NCI-H2029 treated with DMSO at 0.1 percent for 48 hours (cell line): ENCODE data around the gene COX8C.

Source experiments
- DNase-seq: peaks from one replicate; lab custom pipeline; 2025; lab: John Stamatoyannopoulos, UW

Gene COX8C

GRCh38 chr14:93346926-93347721 is at the start of gene COX8C:
Gene COX8C, plus strand, starts transcription at chr14:93347182. Its CDS starts 87 bp downstream, at chr14:93347269.
- no peak for DNase-seq

GRCh38 chr14:93299416-93299815 is 47.6 kb upstream of the COX8C start:
- no peak for DNase-seq

- no peak for DNase-seq
Observed at GRCh38 chr14:93299866-93300265, 47.1 kb upstream of the COX8C start.

GRCh38 chr14:93301821-93302447 is 45.0 kb upstream of the COX8C start:
- no peak for DNase-seq

GRCh38 chr14:93302688-93303581 is 44.0 kb upstream of the COX8C start:
- DNase-seq = no peak

- DNase-seq = no peak
Observed at GRCh38 chr14:93303659-93304058, 43.3 kb upstream of the COX8C start.

- DNase-seq = no peak
Observed at GRCh38 chr14:93304771-93305170, 42.2 kb upstream of the COX8C start.

- DNase-seq = no peak
Observed at GRCh38 chr14:93305725-93306418, 41.1 kb upstream of the COX8C start.

- DNase-seq = no peak
Observed at GRCh38 chr14:93306812-93307211, 40.2 kb upstream of the COX8C start.

- DNase-seq = no peak
Observed at GRCh38 chr14:93308686-93309345, 38.2 kb upstream of the COX8C start.

- no peak for DNase-seq
Observed at GRCh38 chr14:93309427-93309966, 37.5 kb upstream of the COX8C start.

GRCh38 chr14:93311082-93311481 is 35.9 kb upstream of the COX8C start:
- no peak for DNase-seq

- no peak for DNase-seq
Observed at GRCh38 chr14:93315575-93315974, 31.4 kb upstream of the COX8C start.

- no peak for DNase-seq
Observed at GRCh38 chr14:93316716-93317115, 30.3 kb upstream of the COX8C start.

GRCh38 chr14:93317210-93317874 is 29.6 kb upstream of the COX8C start:
- DNase-seq = no peak

- DNase-seq = no peak
Observed at GRCh38 chr14:93317875-93318807, 28.8 kb upstream of the COX8C start.

- no peak for DNase-seq
Observed at GRCh38 chr14:93318927-93319326, 28.1 kb upstream of the COX8C start.

- no peak for DNase-seq
Observed at GRCh38 chr14:93319494-93319893, 27.5 kb upstream of the COX8C start.

GRCh38 chr14:93319958-93320357 is 27.0 kb upstream of the COX8C start:
- no peak for DNase-seq
